Activated naive CD4-positive, alpha-beta T cell treated with anti-CD3 and anti-CD28 coated beads, Interleukin-2, amount 10 ng/mL, durations not matched to agents 7 days and 5 days (primary cell): ENCODE results near the gene PSD4.

Experiments
- CTCF ChIA-PET: fragments of 350-600 bp; sonication (Branson Sonifier 250); formaldehyde crosslinking; loops from one replicate; lab custom pipeline; 2021; ENCODE audit warnings: antibody characterized with exemption; lab: Charles Lee
- DNase-seq: peaks from one replicate; pipeline ENCODE4 v3.0.0-alpha.2; 2020
- H3K27ac Mint-ChIP-seq: one replicate; pipeline ENCODE4 v1.8.0; 2021; ENCODE audit warnings: mild to moderate bottlenecking, moderate library complexity, mixed read lengths
- H3K27me3 Mint-ChIP-seq: one replicate; pipeline ENCODE4 v1.8.0; 2021; ENCODE audit warnings: mild to moderate bottlenecking, mixed read lengths
- H3K36me3 Mint-ChIP-seq: one replicate; pipeline ENCODE4 v1.8.0; 2021; ENCODE audit warnings: mixed read lengths
- H3K4me1 Mint-ChIP-seq: one replicate; pipeline ENCODE4 v1.8.0; 2021; ENCODE audit warnings: mixed read lengths
- H3K4me3 Mint-ChIP-seq: one replicate; pipeline ENCODE4 v1.8.0; 2021; ENCODE audit warnings: mild to moderate bottlenecking, moderate library complexity, mixed read lengths
- H3K9me3 Mint-ChIP-seq: one replicate; pipeline ENCODE4 v1.8.0; 2021; ENCODE audit warnings: mixed read lengths

Gene PSD4

GRCh38 chr2:113226462-113226861 lies 52.7 kb downstream of the PSD4 start:
- no peak for DNase-seq
- no peak overlapping the region for H3K27ac Mint-ChIP-seq
- H3K4me1 Mint-ChIP-seq, result peaks cover 25% of the 10 kb centered on the region
- CTCF ChIA-PET, result interaction anchor here (1.0 kb wide), 1 partner anchor 22 kb away, joined by 4 read pairs; no protein-coding TSS in a partner anchor
- H3K4me3 Mint-ChIP-seq, result no peak overlapping the region
- no peaks in the 10 kb centered on the region for H3K36me3 Mint-ChIP-seq
- peaks cover 5% of the 10 kb centered on the region for H3K27me3 Mint-ChIP-seq
- no peaks in the 10 kb centered on the region for H3K9me3 Mint-ChIP-seq

- no peak for DNase-seq
- Mint-ChIP-seq H3K9me3 (no peaks in the 10 kb centered on the region), H3K4me1 (peaks cover 28% of the 10 kb centered on the region), H3K4me3 (no peak overlapping the region), H3K27ac (no peak overlapping the region), H3K36me3 (no peaks in the 10 kb centered on the region), H3K27me3 (peaks cover 10% of the 10 kb centered on the region)
- CTCF ChIA-PET, result interaction anchor here (1.0 kb wide), 1 partner anchor 11 kb away, joined by 4 read pairs; no protein-coding TSS in a partner anchor
Measured at GRCh38 chr2:113227290-113227689, 53.5 kb downstream of the PSD4 start.

GRCh38 chr2:113227698-113228097 lies 53.9 kb downstream of the PSD4 start:
- H3K4me3 Mint-ChIP-seq, result no peak overlapping the region
- H3K4me1 Mint-ChIP-seq, result peaks cover 28% of the 10 kb centered on the region
- H3K27me3 Mint-ChIP-seq, result peaks cover 13% of the 10 kb centered on the region
- no peaks in the 10 kb centered on the region for H3K36me3 Mint-ChIP-seq
- DNase-seq, result no peak
- CTCF ChIA-PET, result interaction anchor here (0.8 to 1.0 kb wide), 2 partner anchors 11 to 29 kb away, joined by 3 to 4 read pairs; no protein-coding TSS in a partner anchor
- no peaks in the 10 kb centered on the region for H3K9me3 Mint-ChIP-seq
- H3K27ac Mint-ChIP-seq, result no peak overlapping the region

GRCh38 chr2:113228351-113228750 lies 54.6 kb downstream of the PSD4 start:
- CTCF ChIA-PET, result interaction anchor here (0.8 kb wide), 1 partner anchor 30 kb away, joined by 3 read pairs; no protein-coding TSS in a partner anchor
- no peaks in the 10 kb centered on the region for H3K9me3 Mint-ChIP-seq
- peaks cover 15% of the 10 kb centered on the region for H3K27me3 Mint-ChIP-seq
- H3K4me3 Mint-ChIP-seq, result no peak overlapping the region
- H3K27ac Mint-ChIP-seq, result no peak overlapping the region
- no peak for DNase-seq
- H3K36me3 Mint-ChIP-seq, result no peaks in the 10 kb centered on the region
- peaks cover 28% of the 10 kb centered on the region for H3K4me1 Mint-ChIP-seq

GRCh38 chr2:113228991-113229716 lies 55.4 kb downstream of the PSD4 start:
- peaks cover 18% of the 10 kb centered on the region for H3K27me3 Mint-ChIP-seq
- no peak for DNase-seq
- H3K4me3 Mint-ChIP-seq, result no peak overlapping the region
- H3K4me1 Mint-ChIP-seq, result peaks cover 28% of the 10 kb centered on the region
- no peaks in the 10 kb centered on the region for H3K9me3 Mint-ChIP-seq
- no peak overlapping the region for H3K27ac Mint-ChIP-seq
- H3K36me3 Mint-ChIP-seq, result no peaks in the 10 kb centered on the region
- CTCF ChIA-PET, result interaction anchor here (0.7 to 2.8 kb wide), 4 partner anchors 20 to 318 kb away, joined by 3 to 16 read pairs (median 15); partner anchors contain the start of gene IL37

DNA sequence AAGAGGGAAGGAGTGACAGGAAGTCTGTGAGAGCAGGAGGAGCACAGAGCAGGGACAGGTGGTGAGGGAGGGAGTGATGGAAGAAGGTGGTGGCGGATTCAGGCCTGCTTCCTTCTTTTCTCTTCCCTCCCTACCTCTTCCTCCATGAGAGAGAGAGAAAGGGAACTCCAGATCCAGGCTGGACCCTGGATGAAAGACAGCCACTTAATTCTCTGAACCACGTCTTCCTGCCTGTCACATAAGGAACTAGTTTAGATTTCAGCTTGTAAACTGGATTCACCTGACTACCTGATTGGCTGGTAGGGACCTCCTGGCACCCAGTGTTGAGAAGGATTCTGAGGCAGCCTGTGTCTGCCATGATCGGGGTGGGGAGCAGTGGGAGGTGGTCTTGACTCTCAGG lies 56.0 kb downstream of the PSD4 start:
- Mint-ChIP-seq H3K36me3 (no peaks in the 10 kb centered on the region), H3K27ac (no peak overlapping the region), H3K27me3 (peaks cover 19% of the 10 kb centered on the region), H3K4me1 (peaks cover 31% of the 10 kb centered on the region), H3K9me3 (no peaks in the 10 kb centered on the region), H3K4me3 (no peak overlapping the region)
- CTCF ChIA-PET, result interaction anchor here (0.7 to 2.8 kb wide), 5 partner anchors 20 to 319 kb away, joined by 3 to 16 read pairs (median 14); partner anchors contain the start of gene IL37
- no peak for DNase-seq

GRCh38 chr2:113230531-113230930 lies 56.8 kb downstream of the PSD4 start:
- H3K4me3 Mint-ChIP-seq, result no peak overlapping the region
- no peaks in the 10 kb centered on the region for H3K9me3 Mint-ChIP-seq
- CTCF ChIA-PET, result interaction anchor here (0.8 to 3.6 kb wide), 9 partner anchors 10 to 289 kb away, joined by 3 to 16 read pairs (median 6); no protein-coding TSS in a partner anchor
- peaks cover 38% of the 10 kb centered on the region for H3K4me1 Mint-ChIP-seq
- H3K27me3 Mint-ChIP-seq, result peaks cover 19% of the 10 kb centered on the region
- DNase-seq, result no peak
- peak overlapping the region; percentile 12 for H3K27ac Mint-ChIP-seq
- peaks cover 3% of the 10 kb centered on the region for H3K36me3 Mint-ChIP-seq

DNA sequence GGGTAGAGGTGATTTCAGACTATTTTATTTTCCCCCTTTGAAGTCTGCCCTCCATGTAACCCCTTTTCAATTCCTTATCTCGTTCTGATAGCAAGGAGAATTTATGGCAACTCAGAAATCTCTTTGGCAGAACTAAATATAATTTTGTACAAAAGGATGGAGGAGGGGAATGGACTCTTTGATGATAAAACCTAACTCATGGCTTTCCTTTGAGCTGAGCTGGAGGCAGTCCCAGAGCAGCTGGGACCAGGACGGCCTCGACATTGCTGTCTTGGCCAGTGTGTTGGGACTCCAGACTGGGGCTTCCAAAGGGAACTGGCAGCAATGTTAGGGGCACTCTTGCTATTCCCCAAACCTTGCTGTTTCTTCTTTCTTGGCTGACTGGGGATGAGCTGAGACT lies 57.3 kb downstream of the PSD4 start:
- CTCF ChIA-PET, result interaction anchor here (0.8 to 3.6 kb wide), 8 partner anchors 9 to 289 kb away, joined by 3 to 16 read pairs (median 9); no protein-coding TSS in a partner anchor
- Mint-ChIP-seq H3K36me3 (peaks cover 4% of the 10 kb centered on the region), H3K4me3 (no peak overlapping the region), H3K27ac (no peak overlapping the region), H3K4me1 (peaks cover 39% of the 10 kb centered on the region), H3K9me3 (no peaks in the 10 kb centered on the region), H3K27me3 (peaks cover 19% of the 10 kb centered on the region)
- DNase-seq, result no peak

GRCh38 chr2:113232123-113232522 lies 58.4 kb downstream of the PSD4 start:
- Mint-ChIP-seq H3K27ac (no peak overlapping the region), H3K4me1 (peaks cover 44% of the 10 kb centered on the region), H3K4me3 (no peak overlapping the region), H3K36me3 (peaks cover 10% of the 10 kb centered on the region), H3K27me3 (peaks cover 17% of the 10 kb centered on the region), H3K9me3 (no peaks in the 10 kb centered on the region)
- no peak for DNase-seq
- CTCF ChIA-PET, result interaction anchor here (0.6 to 3.6 kb wide), 4 partner anchors 11 to 29 kb away, joined by 3 to 12 read pairs (median 3); no protein-coding TSS in a partner anchor

DNA sequence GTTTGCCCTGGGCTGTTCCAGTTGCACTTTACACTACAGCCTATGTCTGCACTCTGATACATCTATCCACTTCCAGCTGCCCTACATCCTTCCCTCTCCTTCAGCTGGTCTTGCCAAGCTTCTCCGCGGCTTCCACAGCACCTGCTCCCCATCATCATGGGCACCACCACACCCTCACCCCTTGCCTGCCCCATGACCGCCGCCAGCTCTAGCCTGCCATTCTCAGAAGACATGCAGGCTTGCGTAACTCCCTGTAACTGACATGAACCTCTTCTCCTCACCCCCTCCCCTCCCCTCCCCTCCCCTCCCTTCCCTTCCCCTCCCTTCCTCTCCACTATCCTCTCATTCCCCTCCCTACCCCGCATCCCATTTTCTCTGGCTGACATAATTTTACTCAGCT lies 59.0 kb downstream of the PSD4 start:
- Mint-ChIP-seq H3K4me3 (no peak overlapping the region), H3K9me3 (no peaks in the 10 kb centered on the region), H3K4me1 (peaks cover 50% of the 10 kb centered on the region), H3K27ac (no peak overlapping the region), H3K27me3 (peaks cover 14% of the 10 kb centered on the region), H3K36me3 (peaks cover 16% of the 10 kb centered on the region)
- CTCF ChIA-PET, result interaction anchor here (0.6 to 3.6 kb wide), 4 partner anchors 12 to 30 kb away, joined by 3 to 12 read pairs (median 3); no protein-coding TSS in a partner anchor
- DNase-seq, result no peak

GRCh38 chr2:113233593-113234550 lies 60.1 kb downstream of the PSD4 start:
- Mint-ChIP-seq H3K27me3 (peaks cover 14% of the 10 kb centered on the region), H3K4me1 (peaks cover 50% of the 10 kb centered on the region), H3K4me3 (peak overlapping the region; percentile 35), H3K9me3 (no peaks in the 10 kb centered on the region), H3K27ac (no peak overlapping the region), H3K36me3 (peaks cover 17% of the 10 kb centered on the region)
- CTCF ChIA-PET, result interaction anchor here (0.7 to 3.6 kb wide), 5 partner anchors 13 to 114 kb away, joined by 3 to 12 read pairs (median 7); no protein-coding TSS in a partner anchor
- no peak for DNase-seq

GRCh38 chr2:113234721-113235346 lies 61.1 kb downstream of the PSD4 start:
- no peak for DNase-seq
- Mint-ChIP-seq H3K9me3 (no peaks in the 10 kb centered on the region), H3K36me3 (peaks cover 22% of the 10 kb centered on the region), H3K4me3 (peak overlapping the region; percentile 92), H3K27me3 (peaks cover 20% of the 10 kb centered on the region), H3K27ac (peak overlapping the region; percentile 82), H3K4me1 (peaks cover 44% of the 10 kb centered on the region)
- CTCF ChIA-PET, result interaction anchor here (1.0 to 2.5 kb wide), 5 partner anchors 29 to 155 kb away, joined by 3 to 10 read pairs (median 6); no protein-coding TSS in a partner anchor
